ENCODE data around the gene SC5D. TPM values are rescaled to one million over a fixed set of nuclear protein-coding genes. Genes with fewer than 3 reads are reported as not detected.

The SC5D gene
- total RNA-seq, 4 donors from 2014 or later: 43.6 to 75.8 (median 56.8) TPM

DNA sequence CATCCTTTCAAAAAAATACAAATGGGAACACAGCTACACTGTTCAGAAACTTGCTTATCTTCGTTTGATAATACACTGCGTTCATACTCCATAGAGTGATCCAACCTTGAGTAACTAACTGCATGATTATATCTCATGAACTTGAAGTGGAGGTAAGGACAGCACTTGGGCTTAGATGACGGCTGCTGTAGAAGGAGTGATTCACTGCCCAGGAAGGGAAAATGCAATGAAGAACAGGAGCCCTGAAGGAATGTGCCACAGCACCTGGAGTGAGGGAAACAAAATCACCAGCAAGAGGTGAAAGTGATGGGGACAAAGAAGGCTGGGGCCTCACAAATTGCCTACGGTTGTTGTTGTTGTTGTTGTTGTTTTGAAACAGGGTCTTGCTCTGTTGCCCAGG, 44.1 kb upstream of the SC5D start:
- 50 to 59% methylated on average over 4 of the region's 4 CpGs for WGBS, 2 donors
- no peak for DNase-seq

GRCh38 chr11:121249039-121249663, 43.4 kb upstream of the SC5D start:
- Histone ChIP-seq H3K9me3 (no peaks in the 10 kb centered on the region), H3K4me1 (peaks cover 0 to 36% (median 4%) of the 10 kb centered on the region in 3 donors), H3K27ac (peak overlapping the region in 2 of 4 donors; percentile 64 to 72), H3K4me3 (no peak overlapping the region), H3K36me3 (no peaks in the 10 kb centered on the region), H3K27me3 (no peaks in the 10 kb centered on the region)
- no peak for TF ChIP-seq POLR2A (IDR thresholded peaks at IDR 0.05)
- TF ChIP-seq, protein P1, sequence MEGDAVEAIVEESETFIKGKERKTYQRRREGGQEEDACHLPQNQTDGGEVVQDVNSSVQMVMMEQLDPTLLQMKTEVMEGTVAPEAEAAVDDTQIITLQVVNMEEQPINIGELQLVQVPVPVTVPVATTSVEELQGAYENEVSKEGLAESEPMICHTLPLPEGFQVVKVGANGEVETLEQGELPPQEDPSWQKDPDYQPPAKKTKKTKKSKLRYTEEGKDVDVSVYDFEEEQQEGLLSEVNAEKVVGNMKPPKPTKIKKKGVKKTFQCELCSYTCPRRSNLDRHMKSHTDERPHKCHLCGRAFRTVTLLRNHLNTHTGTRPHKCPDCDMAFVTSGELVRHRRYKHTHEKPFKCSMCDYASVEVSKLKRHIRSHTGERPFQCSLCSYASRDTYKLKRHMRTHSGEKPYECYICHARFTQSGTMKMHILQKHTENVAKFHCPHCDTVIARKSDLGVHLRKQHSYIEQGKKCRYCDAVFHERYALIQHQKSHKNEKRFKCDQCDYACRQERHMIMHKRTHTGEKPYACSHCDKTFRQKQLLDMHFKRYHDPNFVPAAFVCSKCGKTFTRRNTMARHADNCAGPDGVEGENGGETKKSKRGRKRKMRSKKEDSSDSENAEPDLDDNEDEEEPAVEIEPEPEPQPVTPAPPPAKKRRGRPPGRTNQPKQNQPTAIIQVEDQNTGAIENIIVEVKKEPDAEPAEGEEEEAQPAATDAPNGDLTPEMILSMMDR (IDR thresholded peaks at IDR 0.05): peak; percentile 64 to 91 (median 82)
- WGBS, 2 donors: 18 to 23% methylated on average over 7 of the region's 7 CpGs
- intact Hi-C loops (cut with DNase I): no loop called here
- no peak for DNase-seq

More for the DNA sequence above, 44.1 kb upstream of the SC5D start:
- Histone ChIP-seq H3K27ac (peak overlapping the region in 2 of 4 donors; percentile 64 to 72), H3K36me3 (no peaks in the 10 kb centered on the region), H3K4me3 (no peak overlapping the region), H3K27me3 (no peaks in the 10 kb centered on the region), H3K4me1 (peaks cover 0 to 32% (median 0%) of the 10 kb centered on the region in 3 donors), H3K9me3 (no peaks in the 10 kb centered on the region)
- intact Hi-C loops (cut with DNase I): no loop called here
- TF ChIP-seq, protein P1 (IDR thresholded peaks at IDR 0.05): no peak
- TF ChIP-seq POLR2A (IDR thresholded peaks at IDR 0.05): no peak

- TF ChIP-seq, protein P1 (IDR thresholded peaks at IDR 0.05): no peak
- TF ChIP-seq POLR2A (IDR thresholded peaks at IDR 0.05): no peak
- no peaks in the 10 kb centered on the region for H3K36me3 ChIP-seq
- peaks cover 0 to 36% (median 4%) of the 10 kb centered on the region in 3 donors for H3K4me1 ChIP-seq
- no peak for DNase-seq
- H3K27me3 ChIP-seq: no peaks in the 10 kb centered on the region
- WGBS, 2 donors: 76 to 78% methylated on average over 3 to 4 of the region's 4 CpGs
- intact Hi-C loops (cut with DNase I): no loop called here
- no peak overlapping the region for H3K27ac ChIP-seq
- H3K4me3 ChIP-seq: no peak overlapping the region
- H3K9me3 ChIP-seq: no peaks in the 10 kb centered on the region
Measured at GRCh38 chr11:121250843-121251242, 41.7 kb upstream of the SC5D start.

GRCh38 chr11:121253951-121254350, 38.6 kb upstream of the SC5D start:
- H3K4me1 ChIP-seq: peaks cover 0 to 51% (median 4%) of the 10 kb centered on the region in 3 donors
- H3K9me3 ChIP-seq: no peaks in the 10 kb centered on the region
- peak overlapping the region in 2 of 4 donors; percentile 20 to 54 for H3K27ac ChIP-seq
- H3K27me3 ChIP-seq: no peaks in the 10 kb centered on the region
- DNase-seq: no peak
- H3K4me3 ChIP-seq: no peak overlapping the region
- TF ChIP-seq POLR2A (IDR thresholded peaks at IDR 0.05): no peak
- TF ChIP-seq, protein P1 (IDR thresholded peaks at IDR 0.05): no peak
- H3K36me3 ChIP-seq: no peaks in the 10 kb centered on the region
- intact Hi-C loops (cut with DNase I): no loop called here

GRCh38 chr11:121254756-121255155, 37.8 kb upstream of the SC5D start:
- intact Hi-C loops (cut with DNase I): no loop called here
- peaks cover 0 to 43% (median 4%) of the 10 kb centered on the region in 3 donors for H3K4me1 ChIP-seq
- H3K27ac ChIP-seq: no peak overlapping the region
- TF ChIP-seq, protein P1 (IDR thresholded peaks at IDR 0.05): no peak
- TF ChIP-seq POLR2A (IDR thresholded peaks at IDR 0.05): no peak
- no peaks in the 10 kb centered on the region for H3K36me3 ChIP-seq
- no peak overlapping the region for H3K4me3 ChIP-seq
- no peak for DNase-seq
- no peaks in the 10 kb centered on the region for H3K9me3 ChIP-seq
- H3K27me3 ChIP-seq: no peaks in the 10 kb centered on the region

Measured in esophagus squamous epithelium (tissue), 5 donors.